DND-41 (cell line): Measurements from ENCODE around the gene EYS.

Experiments
- EZH2 ChIP-seq: IDR thresholded peaks from 3 replicates; pipeline ENCODE4 v1.6.1; 2012; ENCODE audit warnings: borderline replicate concordance, low read depth, mild to moderate bottlenecking, moderate library complexity, low read length, inconsistent platforms; ENCODE audit not compliant: severe bottlenecking
- TF ChIP-seq, protein P1 (sequence below): IDR thresholded peaks from 2 replicates; pipeline ENCODE4 v1.5.1; 2012; ENCODE audit warnings: borderline replicate concordance, low read length, moderate library complexity, mild to moderate bottlenecking; ENCODE audit not compliant: poor library complexity, severe bottlenecking; ENCODE audit errors: extremely low read depth

DNA sequence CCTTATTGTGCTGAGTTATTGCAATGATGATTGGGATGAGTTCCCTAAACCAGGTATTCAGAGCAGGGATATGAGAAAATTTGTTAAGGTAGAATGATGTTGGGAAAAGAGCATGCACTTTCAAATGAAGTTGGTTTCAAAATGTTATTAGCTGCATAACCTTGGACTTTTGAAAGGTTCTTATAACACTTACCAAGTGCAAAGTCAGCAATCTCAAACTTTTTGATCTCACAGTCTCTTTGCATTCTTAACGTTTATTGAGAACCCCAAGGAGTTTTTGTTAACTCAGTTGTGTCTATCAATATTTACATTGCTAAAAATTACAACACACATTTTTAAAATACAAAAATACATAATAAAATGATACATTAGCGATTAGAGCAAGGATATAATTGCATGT is 1269.0 kb downstream of the EYS start:
- TF ChIP-seq, protein P1, sequence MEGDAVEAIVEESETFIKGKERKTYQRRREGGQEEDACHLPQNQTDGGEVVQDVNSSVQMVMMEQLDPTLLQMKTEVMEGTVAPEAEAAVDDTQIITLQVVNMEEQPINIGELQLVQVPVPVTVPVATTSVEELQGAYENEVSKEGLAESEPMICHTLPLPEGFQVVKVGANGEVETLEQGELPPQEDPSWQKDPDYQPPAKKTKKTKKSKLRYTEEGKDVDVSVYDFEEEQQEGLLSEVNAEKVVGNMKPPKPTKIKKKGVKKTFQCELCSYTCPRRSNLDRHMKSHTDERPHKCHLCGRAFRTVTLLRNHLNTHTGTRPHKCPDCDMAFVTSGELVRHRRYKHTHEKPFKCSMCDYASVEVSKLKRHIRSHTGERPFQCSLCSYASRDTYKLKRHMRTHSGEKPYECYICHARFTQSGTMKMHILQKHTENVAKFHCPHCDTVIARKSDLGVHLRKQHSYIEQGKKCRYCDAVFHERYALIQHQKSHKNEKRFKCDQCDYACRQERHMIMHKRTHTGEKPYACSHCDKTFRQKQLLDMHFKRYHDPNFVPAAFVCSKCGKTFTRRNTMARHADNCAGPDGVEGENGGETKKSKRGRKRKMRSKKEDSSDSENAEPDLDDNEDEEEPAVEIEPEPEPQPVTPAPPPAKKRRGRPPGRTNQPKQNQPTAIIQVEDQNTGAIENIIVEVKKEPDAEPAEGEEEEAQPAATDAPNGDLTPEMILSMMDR = no peak
- TF ChIP-seq EZH2 = no peak
